NCI-H524 treated with DMSO at 0.1 percent for 48 hours (cell line): ENCODE measurements around the gene SSR4.
"Not testable (repeated sequence)": the region's sequence is repeated elsewhere in the genome, so short reads cannot be mapped to it uniquely, and the experiment has no call there.

Experiments used
- DNase-seq: peaks from one replicate; lab custom pipeline; 2025; lab: John Stamatoyannopoulos, UW

The SSR4 gene

DNA sequence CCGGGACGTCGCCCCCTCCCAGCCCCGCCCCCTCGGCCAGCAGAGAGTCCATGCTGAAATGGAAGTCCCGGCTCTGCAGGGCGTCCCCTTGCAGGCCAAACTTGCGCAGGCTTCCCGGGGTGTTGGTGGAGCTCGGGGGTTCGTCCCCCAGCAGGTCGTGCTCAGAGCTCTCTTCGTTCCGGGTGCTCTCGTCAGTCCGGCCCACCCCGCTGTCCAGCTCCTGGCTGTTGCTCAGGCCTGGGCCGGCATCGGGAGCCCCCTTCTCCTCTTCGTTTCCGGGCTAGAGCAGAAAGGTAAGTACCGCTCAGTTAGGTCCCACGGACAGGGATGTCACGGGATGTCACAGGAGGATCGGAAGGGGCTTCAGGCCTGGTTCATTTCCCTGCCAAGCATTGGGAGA, 10.2 kb downstream of the SSR4 start:
- DNase-seq: no peak

DNA sequence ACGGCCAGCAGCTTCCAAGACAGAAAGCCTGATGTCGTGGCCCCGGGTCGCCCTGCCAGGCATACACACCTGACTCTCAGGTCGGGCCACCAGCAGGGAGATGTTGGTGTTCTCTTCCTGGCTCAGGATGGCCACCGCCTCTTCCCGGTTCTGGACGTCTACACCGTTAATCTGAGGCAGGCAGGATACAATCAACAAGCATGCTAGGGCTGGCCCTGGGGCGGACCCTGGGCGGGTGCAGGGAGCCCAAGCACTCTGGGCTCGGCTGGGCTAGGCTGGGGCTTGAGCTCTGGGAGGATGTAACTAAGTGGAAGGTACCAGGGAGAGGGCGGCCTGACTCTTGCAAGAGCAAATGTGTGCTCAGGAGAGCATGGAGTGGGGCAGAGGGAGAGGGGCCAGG, 11.0 kb downstream of the SSR4 start:
- DNase-seq: no peak

DNA sequence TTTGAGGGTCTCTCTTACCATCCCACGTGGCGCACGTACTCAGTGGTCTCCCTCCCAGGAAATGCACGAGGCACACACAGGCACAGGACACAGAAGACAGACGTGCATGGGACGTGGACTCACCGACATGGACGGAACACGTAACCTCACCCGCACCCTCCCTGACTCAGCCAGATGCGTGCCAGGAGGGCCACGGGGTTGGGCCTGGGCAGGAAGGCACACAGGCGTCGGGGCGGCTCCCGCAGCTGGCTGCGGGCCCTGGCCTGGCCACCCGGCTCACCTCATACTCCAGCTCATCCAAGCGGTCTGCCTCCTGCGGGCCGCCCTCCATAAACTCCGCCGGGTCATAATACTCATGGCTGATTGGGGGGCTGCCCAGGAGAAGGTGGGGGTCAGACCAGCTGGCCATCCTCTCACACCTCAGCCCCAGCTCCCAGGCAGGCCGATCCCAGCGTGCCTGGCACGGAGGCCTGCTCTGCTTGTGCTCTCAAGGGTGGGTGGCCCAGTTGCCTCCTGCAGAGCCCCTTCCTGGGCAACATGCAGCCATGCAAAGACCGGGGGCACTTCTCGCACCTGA, 12.6 kb downstream of the SSR4 start:
- DNase-seq: no peak

DNA sequence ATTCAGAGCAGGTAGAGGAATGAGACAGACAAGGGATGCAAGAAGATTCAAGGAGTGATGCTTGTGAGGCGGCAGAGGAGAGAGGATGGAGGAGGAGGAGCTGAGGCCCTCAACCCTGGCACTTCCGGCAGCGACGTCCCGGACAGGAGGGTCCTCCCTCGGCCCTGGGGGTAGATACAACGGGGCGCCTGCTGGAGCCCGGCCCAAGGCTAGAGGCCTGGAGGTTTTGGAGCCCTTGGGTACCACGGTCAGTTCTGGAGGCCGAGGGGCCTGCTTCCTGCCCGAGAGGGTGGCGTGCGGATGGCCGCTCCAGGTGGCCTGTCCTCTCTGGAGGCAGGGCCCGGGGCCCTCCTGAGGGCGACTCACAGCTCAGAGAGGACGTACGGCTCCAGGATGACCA, 13.5 kb downstream of the SSR4 start:
- DNase-seq: no peak

DNA sequence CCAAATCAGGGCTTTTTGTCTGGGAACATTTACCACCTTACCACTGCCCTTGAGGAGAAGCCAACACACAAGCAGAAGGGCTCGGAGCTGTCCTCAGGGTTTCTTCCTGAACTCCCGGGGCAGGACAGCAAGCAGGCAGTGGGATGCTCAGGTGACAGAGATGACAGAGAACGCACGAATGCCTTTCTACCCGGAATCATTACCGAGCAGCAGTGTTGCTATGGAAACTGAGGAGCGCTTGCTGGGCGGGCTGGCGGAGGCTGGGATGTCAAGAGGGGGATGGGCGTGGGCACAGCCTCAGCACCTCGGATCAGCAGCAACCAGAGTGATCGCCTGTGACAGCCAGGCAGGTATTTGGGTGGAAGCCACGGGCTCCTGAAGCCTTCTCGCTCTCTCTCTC, 17.8 kb downstream of the SSR4 start:
- DNase-seq: no peak

DNA sequence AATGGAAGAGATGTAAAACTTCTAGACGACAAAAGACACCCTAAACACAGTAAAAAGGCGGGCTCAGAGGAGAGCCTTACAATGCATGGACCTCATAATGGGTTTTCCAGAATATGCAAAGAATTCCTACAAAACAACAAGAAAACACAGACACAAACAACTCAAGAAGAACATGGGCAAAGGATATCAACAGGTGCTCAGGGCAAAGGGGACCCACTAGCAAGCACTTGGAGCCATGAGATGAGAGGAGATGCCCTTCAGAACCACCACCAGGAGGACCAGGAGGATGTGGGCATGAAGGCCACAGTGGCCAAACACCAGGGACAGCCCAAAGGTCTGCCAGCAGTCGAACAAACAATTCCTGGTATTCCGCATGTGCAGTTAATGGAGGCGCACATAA, 18.7 kb downstream of the SSR4 start:
- no peak for DNase-seq

DNA sequence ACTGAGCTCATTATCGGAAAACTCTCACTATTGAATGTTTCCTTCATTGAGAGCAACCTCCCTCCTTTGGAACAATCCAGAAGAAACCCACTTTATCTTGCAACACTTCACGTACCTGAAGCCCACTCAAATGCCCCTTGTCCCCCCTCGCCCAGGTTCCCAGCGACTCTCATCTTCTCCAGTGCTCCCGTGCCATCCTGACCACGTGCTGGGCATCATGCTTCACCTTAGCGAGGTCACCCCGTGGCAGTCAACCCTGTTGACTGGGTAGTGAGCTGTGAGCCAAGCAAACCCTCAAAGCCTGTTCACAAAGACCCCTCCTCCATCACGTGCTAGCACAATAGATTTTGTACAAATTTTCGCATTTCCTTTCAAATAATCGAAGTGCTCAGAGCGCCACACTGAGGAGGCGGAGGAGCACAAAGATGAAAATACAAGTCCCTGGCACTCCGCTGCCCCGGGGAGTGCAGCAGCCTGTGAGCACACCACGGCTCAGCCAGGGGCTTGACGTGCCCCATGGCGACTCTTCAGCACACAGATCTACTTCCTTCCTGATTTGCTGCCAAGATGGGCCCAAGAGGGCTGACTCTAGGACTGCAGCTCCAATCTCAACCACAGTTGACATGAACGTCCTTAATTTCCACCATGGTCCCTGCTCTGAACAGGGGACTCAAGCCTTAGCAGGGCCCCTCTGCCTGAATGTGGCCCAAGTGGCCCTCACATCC, 20.3 kb downstream of the SSR4 start:
- DNase-seq: no peak

DNA sequence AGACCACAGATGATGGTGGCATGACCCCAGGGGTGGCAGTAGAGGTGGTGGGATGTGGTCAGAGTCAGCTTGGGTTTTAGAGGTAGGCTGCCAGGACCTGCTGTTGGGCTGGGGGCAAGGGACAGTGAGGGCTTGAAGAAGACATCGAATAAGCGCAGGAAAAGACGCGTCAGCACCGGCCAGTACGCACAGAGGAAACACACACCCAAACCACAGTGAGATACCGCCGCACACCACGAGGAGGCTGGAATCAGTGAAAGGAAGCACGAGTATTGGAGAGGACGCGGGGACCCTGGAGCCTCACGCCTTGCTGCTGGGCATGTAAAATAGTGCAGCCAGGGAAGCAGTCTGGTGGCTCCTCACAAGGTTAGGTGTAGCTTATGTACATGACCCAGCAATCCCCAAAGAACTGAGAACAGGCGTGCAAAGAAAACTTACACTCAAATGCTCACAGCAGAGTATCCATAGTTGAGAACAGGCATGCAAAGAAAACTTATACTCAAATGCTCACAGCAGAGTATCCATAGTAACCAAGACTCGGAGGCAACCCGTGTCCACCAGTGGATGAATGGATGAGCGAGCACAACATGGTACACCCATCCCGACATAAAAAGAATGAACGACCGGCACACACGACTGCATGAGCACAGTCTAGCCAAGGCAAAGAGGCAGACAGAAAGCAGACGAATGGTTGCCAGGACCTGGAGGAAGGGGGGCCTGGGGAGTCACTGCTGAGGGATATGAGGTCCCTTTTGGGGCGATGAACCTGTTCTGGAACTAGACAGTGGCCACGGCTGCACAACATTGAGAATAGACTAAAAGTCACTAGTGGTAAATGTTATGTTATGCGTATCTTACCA, 22.6 kb downstream of the SSR4 start:
- no peak for DNase-seq

DNA sequence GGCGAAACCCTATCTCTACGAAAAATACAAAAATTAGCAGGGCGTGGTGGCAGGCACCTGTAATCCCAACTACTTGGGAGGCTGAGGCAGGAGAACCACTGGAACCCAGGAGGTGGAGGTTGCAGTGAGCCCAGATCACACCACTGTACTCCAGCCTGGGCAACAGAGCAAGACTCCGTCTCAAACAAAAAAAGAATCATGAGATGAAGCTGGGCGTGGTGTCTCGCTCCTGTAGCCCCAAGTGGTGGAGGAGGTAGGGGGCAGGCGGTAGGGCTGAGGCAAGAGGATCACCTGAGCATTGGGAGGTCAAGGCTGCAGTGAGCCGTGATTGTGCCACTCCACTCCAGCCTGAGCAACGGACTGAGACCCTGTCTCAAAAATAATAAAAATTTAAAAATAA, 23.6 kb downstream of the SSR4 start:
- not testable (repeated sequence) for DNase-seq

DNA sequence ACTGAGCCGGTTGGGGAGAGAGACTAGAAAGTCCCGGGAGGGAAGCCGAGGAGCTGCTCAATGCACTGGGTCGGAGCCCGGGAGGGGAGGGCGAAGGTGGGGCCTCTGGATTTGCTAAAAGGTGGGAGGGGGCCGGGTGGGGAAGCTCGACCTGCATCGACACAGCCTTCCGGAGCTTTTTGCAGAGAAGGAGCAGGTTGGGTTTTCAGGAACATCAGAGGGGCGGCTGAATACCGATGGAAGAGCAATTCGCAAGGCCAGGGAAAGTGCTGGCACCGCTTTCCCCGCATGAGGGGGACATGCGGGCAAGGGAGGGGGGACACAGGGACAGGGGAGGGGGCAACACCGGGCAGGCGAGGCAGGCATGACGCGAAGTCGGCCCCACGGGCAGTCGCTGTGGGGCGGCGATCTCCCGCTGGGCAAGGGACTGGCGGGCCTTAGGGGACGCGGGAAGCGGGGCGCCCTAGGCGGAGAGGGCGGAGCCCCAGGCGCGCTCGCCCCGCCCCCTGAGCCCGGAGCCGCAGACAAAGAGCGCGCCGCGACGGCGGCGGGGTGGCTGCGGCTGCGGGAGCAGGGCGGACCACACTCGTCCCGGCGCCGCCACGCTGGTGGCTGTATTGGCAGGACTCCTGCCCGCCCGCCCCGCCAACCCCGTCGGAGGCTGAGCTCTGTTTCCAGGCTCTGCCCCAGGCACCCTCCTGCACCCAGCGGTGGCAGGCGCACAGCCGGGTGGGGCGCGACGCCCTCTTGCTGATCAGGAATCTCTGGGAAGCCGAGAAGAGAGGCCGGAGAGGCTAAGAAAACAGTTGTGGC, 24.3 kb downstream of the SSR4 start:
- DNase-seq: no peak

DNA sequence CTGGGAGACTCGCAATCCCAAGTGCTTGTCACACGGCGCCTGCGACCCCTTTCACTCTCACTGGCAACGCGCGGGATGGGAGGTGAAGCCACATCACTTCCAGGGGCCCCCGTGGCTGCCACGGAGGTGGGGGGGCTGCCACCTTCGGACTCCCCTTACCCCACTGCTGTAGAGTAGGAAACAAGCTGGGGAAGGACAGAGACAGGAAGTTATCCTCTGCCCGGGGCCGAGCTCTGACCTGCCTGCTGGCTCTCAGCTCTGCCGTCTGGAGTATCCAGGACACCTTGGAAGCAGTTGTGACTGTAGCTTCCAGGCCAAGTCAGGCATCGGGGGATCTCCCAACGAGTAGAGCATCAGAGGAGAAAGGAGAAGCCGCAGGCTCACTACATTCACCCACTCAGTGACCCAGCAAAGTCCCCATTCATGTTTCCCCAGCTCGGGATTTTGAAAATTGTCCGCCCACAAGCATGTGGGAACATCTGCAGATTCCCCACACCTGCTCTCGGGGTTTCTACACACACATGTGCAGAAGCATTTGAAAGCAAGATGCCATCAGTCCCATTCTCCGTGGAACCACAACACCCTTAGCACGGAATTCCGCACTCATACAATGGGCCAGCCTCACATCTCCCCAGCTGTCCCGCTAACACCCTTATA, 25.0 kb downstream of the SSR4 start:
- no peak for DNase-seq

DNA sequence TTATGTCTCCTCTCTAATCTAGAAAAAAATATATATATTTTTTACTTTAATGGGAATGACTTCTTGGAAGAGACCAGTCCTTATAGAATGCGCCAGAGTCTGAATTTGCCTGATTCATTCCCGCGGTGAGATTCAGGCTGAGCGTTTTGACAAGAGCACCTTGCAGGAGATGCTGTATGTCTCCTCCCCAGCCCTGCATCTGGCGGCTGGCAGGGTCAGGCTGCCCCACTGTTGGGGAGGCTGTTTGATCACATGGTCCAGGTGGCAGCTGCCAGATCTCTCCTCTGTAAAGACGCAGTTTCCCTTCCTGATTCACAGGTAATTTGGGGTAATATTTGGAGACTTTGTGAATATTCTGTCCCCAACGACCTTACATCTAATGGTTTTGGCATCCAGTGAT, 26.1 kb downstream of the SSR4 start:
- DNase-seq: no peak

DNA sequence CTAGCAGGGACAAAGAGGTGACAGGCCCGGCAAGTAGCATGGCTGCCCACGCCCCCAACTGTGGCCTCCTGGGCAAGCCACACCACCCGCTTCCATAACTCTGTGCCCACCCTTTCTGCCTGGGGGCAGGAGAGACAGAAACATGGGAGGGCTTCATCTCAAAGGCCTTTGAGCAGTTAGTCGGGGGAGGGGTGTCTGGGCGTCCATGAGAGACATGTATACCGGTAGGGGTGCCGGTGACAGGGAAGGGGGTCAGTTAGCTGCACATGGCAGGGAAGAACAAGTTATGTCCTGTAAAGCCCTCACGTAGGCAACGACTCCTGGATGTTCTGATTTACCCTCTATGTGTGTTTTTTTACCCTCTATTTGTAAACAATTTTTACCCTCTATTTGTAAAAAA, 26.6 kb downstream of the SSR4 start:
- DNase-seq: no peak

DNA sequence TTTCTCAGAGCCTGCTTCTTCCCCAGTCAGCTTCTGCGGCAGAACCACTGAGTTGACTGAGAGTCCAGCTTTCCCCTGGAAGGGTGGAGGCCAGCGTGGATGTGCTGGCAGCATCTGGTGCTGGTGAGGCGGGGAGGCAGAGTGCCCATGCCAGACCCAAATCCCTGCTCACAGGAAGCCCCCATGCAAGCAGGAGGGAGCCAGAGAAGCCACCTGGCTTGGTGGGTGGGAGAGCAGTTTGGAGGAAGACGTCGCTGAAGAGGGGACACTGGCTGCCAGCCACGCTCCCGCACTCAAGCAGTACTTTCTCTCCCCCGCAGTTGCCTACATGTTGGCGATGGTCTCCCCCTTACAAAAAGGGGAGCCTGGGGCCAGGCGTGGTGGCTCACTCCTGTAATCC, 29.9 kb downstream of the SSR4 start:
- DNase-seq: no peak

DNA sequence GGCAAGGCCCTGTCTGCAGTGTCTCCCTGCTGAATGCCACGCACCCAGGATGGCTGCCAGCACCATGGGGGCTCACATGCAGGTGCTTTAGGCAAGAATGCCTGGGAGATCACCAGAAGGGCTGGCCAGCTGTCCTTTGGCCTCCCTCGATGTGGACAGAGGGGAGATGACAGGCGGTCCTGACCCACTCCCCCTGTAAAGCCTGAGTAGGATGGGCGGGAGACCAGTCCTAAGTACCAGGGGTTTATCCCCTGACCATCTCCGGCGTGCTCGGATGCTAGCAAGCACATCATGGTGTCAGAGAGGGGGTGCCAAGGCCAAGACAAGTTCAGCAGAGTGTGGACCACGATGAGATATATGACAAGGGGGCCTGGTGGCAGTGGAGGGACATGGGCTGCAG, 30.6 kb downstream of the SSR4 start:
- no peak for DNase-seq

DNA sequence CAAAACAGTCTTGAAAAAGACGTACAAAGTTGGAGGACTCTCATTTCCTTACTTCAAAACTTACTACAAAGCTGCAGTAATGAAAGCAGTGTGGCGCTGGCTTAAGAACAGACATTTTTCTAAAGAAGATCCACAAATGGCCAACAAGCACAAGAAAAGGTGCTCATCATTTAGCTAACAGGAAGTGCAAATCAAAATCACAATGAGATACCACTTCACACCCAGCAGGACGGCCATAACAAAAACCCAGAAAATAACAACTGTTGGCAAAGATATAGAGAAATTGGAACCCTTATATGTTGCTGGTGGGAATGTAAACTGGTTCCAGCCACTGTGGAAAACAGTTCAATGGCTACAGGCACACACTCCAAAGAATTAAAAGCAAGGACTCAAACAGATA, 32.5 kb downstream of the SSR4 start:
- no peak for DNase-seq

DNA sequence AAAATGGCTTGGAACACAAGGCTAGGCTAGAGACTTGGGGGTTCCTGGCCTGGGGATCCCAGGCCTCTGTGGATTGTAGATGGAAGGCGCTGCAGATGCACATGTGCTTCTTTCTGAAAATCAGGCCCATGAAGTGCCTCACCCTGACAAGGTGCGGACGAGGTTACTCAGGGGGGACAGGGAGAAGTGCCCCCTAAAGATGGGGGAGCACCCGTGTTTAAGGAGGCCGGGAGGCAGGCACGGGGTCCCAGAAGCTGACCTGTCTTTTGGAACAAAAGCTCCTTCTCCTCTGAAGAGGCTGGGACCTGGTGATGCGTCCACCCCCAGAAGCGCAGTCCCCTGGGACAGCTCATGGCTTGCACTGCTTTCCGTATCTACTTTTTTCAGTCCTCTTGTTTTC, 33.4 kb downstream of the SSR4 start:
- no peak for DNase-seq

DNA sequence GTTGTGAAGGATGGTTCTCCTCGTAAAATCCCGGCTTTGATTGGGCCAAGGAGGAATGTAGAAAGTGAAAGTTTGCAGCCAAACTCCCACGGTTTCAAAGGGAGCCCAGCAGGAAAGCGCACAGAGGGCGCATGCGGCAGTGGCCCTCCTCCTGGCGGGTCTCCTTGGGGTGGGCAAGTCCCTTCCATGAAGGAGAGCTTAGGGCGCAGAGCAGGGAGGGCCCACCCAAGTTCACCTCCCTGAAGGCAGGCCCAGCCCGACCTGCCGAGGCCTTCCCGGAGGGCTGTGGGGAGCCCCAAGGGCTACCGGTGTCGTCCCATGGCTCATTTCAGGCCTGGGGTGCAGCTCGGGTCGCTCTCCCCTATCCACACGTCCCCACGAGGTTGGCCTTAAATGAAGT, 33.8 kb downstream of the SSR4 start:
- no peak for DNase-seq

DNA sequence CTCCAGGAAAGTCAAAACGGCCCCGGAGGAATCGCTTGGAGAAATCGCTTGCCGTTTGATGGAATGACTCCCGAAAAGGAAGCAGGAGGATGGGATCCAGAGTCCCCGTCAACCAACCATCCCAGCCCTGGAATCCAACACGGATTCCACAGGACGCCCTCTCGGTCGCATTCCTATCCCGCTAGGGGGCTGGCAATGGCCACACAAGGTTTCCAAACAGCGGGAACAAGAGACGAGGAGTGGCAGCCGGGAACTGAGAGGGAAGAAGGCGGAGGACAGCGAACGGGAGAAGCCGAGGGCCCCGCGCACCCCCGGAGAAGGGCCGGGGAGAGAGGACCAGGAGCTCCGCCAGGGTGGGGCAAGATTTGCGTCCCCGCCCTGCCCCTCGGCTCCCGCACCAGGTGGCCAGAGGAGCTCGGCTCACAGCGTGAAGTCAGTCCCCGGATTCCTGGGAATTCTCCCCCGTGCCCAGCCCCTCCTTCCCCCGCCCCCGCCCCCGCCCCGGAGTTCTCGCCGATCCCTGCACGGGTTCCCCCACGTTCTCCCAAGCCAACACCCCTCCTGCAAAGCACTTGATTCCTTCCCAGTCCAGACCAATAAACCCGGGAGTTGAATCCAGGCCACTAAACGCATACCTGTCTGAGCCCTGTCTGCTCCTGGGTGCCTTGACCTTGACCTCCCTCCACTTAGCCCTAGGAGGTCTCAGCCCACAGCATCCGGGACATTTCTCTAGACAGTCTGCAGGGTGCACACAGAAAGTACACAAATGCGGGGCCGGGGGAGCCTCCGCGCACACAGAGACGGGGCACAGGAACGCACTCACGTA, 34.5 kb downstream of the SSR4 start:
- DNase-seq: no peak

DNA sequence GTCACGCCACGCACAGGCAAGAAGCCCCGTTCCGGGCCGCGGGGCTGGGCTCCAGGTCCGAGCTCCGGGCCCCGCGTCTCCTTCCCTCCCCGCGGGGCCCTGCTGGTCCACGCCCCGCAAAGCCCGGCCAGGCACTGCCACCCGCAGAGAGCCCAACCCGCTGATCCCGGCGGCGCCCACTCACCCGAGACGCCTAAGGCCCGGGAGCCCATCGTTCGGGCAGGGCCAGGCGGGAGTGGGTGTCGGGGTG, 35.0 kb downstream of the SSR4 start:
- no peak for DNase-seq
